GM12801 (cell line): ENCODE results near the gene SFT2D2.

ENCODE experiments used
- TF ChIP-seq, protein P1 (sequence below): IDR thresholded peaks from one replicate; pipeline ENCODE4 v1.5.1; 2011; ENCODE audit warnings: control low read depth; ENCODE audit not compliant: insufficient read length; ENCODE audit errors: extremely low read depth

SFT2D2 gene

GRCh38 chr1:168259567-168259966 lies 33.8 kb downstream of the SFT2D2 start:
- TF ChIP-seq, protein P1, sequence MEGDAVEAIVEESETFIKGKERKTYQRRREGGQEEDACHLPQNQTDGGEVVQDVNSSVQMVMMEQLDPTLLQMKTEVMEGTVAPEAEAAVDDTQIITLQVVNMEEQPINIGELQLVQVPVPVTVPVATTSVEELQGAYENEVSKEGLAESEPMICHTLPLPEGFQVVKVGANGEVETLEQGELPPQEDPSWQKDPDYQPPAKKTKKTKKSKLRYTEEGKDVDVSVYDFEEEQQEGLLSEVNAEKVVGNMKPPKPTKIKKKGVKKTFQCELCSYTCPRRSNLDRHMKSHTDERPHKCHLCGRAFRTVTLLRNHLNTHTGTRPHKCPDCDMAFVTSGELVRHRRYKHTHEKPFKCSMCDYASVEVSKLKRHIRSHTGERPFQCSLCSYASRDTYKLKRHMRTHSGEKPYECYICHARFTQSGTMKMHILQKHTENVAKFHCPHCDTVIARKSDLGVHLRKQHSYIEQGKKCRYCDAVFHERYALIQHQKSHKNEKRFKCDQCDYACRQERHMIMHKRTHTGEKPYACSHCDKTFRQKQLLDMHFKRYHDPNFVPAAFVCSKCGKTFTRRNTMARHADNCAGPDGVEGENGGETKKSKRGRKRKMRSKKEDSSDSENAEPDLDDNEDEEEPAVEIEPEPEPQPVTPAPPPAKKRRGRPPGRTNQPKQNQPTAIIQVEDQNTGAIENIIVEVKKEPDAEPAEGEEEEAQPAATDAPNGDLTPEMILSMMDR: no peak

GRCh38 chr1:168260393-168260792 lies 34.6 kb downstream of the SFT2D2 start:
- TF ChIP-seq, protein P1: no peak

- TF ChIP-seq, protein P1: no peak
These were observed 35.6 kb downstream of the SFT2D2 start for GRCh38 chr1:168261390-168261789.

DNA sequence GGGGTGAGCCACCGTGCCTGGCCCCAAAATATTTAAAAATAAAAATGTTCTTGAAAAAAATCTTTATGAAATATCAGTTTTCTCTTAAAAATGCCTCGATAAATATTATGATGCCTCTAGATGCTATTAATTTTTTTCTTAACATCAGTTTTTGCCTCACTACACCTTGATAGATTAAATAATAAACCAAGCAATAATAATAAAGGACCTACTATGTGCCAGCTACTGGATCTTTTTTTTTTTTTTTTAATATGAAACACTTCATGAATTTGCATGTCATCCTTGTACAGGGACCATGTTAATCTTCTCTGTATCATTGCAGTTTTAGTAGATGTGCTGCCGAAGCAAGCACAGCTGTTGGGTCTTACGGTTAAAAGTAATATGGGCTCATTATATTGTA lies 37.3 kb downstream of the SFT2D2 start:
- TF ChIP-seq, protein P1: no peak

DNA sequence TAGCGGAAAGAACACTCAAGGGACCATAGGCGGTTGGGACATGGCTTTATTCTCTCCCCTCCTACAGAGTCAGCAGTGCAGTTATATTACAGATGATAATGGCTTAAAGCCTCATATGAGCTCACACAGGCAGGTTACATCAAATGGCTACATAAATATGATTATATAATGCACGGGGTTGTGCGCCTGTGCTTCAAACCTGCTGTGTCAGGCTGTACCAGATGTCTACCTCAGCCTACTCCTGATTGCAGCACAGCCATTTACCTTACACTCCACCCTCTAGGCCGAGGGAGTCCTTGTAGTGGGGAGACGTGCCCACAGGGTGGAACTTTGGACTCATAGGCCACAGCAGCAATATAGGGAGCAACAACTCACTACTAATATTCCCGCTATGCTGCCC lies 38.5 kb downstream of the SFT2D2 start:
- TF ChIP-seq, protein P1: no peak

GRCh38 chr1:168265596-168265995 lies 39.8 kb downstream of the SFT2D2 start:
- TF ChIP-seq, protein P1: no peak

DNA sequence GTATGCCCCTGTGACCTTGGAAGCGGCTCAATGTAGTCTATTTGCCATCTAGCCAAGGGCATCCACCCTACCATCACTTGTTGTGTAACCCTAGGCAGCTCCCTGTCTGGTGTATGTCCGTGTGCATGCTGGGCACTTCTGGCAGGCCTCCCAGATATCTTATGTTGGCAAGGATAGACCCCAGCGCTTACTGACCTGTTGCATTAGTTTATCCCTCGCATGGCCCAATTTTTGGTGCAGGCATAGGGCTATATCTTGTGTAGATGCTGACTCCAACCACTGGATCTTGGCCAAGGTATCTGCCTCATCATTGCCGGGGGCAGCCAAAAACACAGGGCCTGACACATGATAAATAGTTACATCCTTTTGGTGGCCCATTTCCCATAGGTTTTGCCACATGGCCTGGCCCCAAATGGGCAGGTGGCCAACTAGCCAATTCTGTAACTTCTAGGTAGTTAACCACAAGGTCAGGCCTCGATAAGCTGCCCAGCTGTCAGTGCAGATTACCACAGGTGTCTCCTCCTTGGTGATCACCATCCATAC lies 40.9 kb downstream of the SFT2D2 start:
- TF ChIP-seq, protein P1: no peak
